ENCODE results near the gene CFAP77. TPM values are rescaled to one million over a fixed set of nuclear protein-coding genes. Genes with fewer than 3 reads are reported as not detected.

The CFAP77 gene
- total RNA-seq, 2 experiments from 2014 or later: not detected

- CTCF ChIA-PET: no interaction called here
- Mint-ChIP-seq H3K27ac (no peak overlapping the region), H3K27me3 (ENCODE audit: low read depth) (no peaks in the 10 kb centered on the region), H3K4me1 (ENCODE audit: low read depth) (peaks cover 5% of the 10 kb centered on the region), H3K4me3 (no peak overlapping the region), H3K36me3 (ENCODE audit: low read depth) (peaks cover 5% of the 10 kb centered on the region), H3K9me3 (ENCODE audit: insufficient read depth) (no peaks in the 10 kb centered on the region)
- ATAC-seq (no peak), DNase-seq (no peak)
- POLR2A ChIA-PET: interaction anchor here (1.1 kb wide), 1 partner anchor 22 kb away, joined by 3 read pairs; no protein-coding TSS in a partner anchor
These were observed 190.4 kb downstream of the CFAP77 start for GRCh38 chr9:132600326-132600984.

- ChIA-PET POLR2A (no interaction called here), CTCF (interaction anchor here (1.0 kb wide), 1 partner anchor 28 kb away, joined by 3 read pairs; no protein-coding TSS in a partner anchor)
- DNase-seq (no peak), ATAC-seq (no peak)
- no peak overlapping the region for H3K4me3 Mint-ChIP-seq
- H3K36me3 Mint-ChIP-seq (ENCODE audit: low read depth): peaks cover 8% of the 10 kb centered on the region
- H3K27me3 Mint-ChIP-seq (ENCODE audit: low read depth): no peaks in the 10 kb centered on the region
- peaks cover 5% of the 10 kb centered on the region for H3K4me1 Mint-ChIP-seq (ENCODE audit: low read depth)
- H3K9me3 Mint-ChIP-seq (ENCODE audit: insufficient read depth): no peaks in the 10 kb centered on the region
- H3K27ac Mint-ChIP-seq: no peak overlapping the region
These were observed 192.2 kb downstream of the CFAP77 start for GRCh38 chr9:132602207-132602606.

- POLR2A ChIA-PET: no interaction called here
These were observed 195.4 kb downstream of the CFAP77 start for GRCh38 chr9:132605387-132605786.

GRCh38 chr9:132606066-132606465 is 196.1 kb downstream of the CFAP77 start:
- H3K27ac Mint-ChIP-seq: no peak overlapping the region
- ChIA-PET CTCF (no interaction called here), POLR2A (no interaction called here)
- peaks cover 26% of the 10 kb centered on the region for H3K36me3 Mint-ChIP-seq (ENCODE audit: low read depth)
- peaks cover 5% of the 10 kb centered on the region for H3K4me1 Mint-ChIP-seq (ENCODE audit: low read depth)
- DNase-seq (no peak), ATAC-seq (no peak)
- no peak overlapping the region for H3K4me3 Mint-ChIP-seq
- H3K27me3 Mint-ChIP-seq (ENCODE audit: low read depth): no peaks in the 10 kb centered on the region
- no peaks in the 10 kb centered on the region for H3K9me3 Mint-ChIP-seq (ENCODE audit: insufficient read depth)

More at GRCh38 chr9:132605387-132605786, 195.4 kb downstream of the CFAP77 start:
- Mint-ChIP-seq H3K36me3 (ENCODE audit: low read depth) (peaks cover 20% of the 10 kb centered on the region), H3K9me3 (ENCODE audit: insufficient read depth) (no peaks in the 10 kb centered on the region), H3K27me3 (ENCODE audit: low read depth) (no peaks in the 10 kb centered on the region), H3K27ac (peak overlapping the region; percentile 24), H3K4me3 (no peak overlapping the region), H3K4me1 (ENCODE audit: low read depth) (peaks cover 5% of the 10 kb centered on the region)
- DNase-seq (no peak), ATAC-seq (no peak)
- CTCF ChIA-PET: no interaction called here

- POLR2A ChIA-PET: no interaction called here
- Mint-ChIP-seq H3K27me3 (ENCODE audit: low read depth) (no peaks in the 10 kb centered on the region), H3K27ac (no peak overlapping the region), H3K9me3 (ENCODE audit: insufficient read depth) (no peaks in the 10 kb centered on the region), H3K4me1 (ENCODE audit: low read depth) (no peaks in the 10 kb centered on the region), H3K36me3 (ENCODE audit: low read depth) (peaks cover 27% of the 10 kb centered on the region), H3K4me3 (no peak overlapping the region)
- no peak for DNase-seq
- ATAC-seq: no peak
- CTCF ChIA-PET: no interaction called here
These were observed 199.2 kb downstream of the CFAP77 start for GRCh38 chr9:132609184-132609583.

- DNase-seq: no peak
- Mint-ChIP-seq H3K4me1 (ENCODE audit: low read depth) (no peaks in the 10 kb centered on the region), H3K27ac (no peak overlapping the region), H3K9me3 (ENCODE audit: insufficient read depth) (no peaks in the 10 kb centered on the region), H3K27me3 (ENCODE audit: low read depth) (no peaks in the 10 kb centered on the region), H3K36me3 (ENCODE audit: low read depth) (peaks cover 28% of the 10 kb centered on the region), H3K4me3 (no peak overlapping the region)
- ChIA-PET CTCF (no interaction called here), POLR2A (no interaction called here)
- no peak for ATAC-seq
These were observed 199.8 kb downstream of the CFAP77 start for GRCh38 chr9:132609829-132610228.

GRCh38 chr9:132610661-132611060 is 200.7 kb downstream of the CFAP77 start:
- Mint-ChIP-seq H3K36me3 (ENCODE audit: low read depth) (peaks cover 24% of the 10 kb centered on the region), H3K4me3 (no peak overlapping the region), H3K4me1 (ENCODE audit: low read depth) (no peaks in the 10 kb centered on the region), H3K27ac (no peak overlapping the region), H3K27me3 (ENCODE audit: low read depth) (no peaks in the 10 kb centered on the region), H3K9me3 (ENCODE audit: insufficient read depth) (no peaks in the 10 kb centered on the region)
- ATAC-seq: no peak
- POLR2A ChIA-PET: no interaction called here
- CTCF ChIA-PET: no interaction called here
- DNase-seq: no peak

GRCh38 chr9:132614324-132614723 is 204.3 kb downstream of the CFAP77 start:
- POLR2A ChIA-PET: no interaction called here

GRCh38 chr9:132615774-132616173 is 205.8 kb downstream of the CFAP77 start:
- DNase-seq: no peak
- ChIA-PET CTCF (interaction anchor here (0.8 kb wide), 1 partner anchor 8 kb away, joined by 3 read pairs; no protein-coding TSS in a partner anchor), POLR2A (no interaction called here)
- Mint-ChIP-seq H3K4me1 (ENCODE audit: low read depth) (peaks cover 13% of the 10 kb centered on the region), H3K27me3 (ENCODE audit: low read depth) (no peaks in the 10 kb centered on the region), H3K36me3 (ENCODE audit: low read depth) (peaks cover 20% of the 10 kb centered on the region), H3K4me3 (no peak overlapping the region), H3K9me3 (ENCODE audit: insufficient read depth) (no peaks in the 10 kb centered on the region), H3K27ac (no peak overlapping the region)
- ATAC-seq: no peak

More at GRCh38 chr9:132614324-132614723, 204.3 kb downstream of the CFAP77 start:
- ATAC-seq: no peak
- no peak for DNase-seq
- peaks cover 31% of the 10 kb centered on the region for H3K36me3 Mint-ChIP-seq (ENCODE audit: low read depth)
- CTCF ChIA-PET: no interaction called here
- no peak overlapping the region for H3K4me3 Mint-ChIP-seq
- no peaks in the 10 kb centered on the region for H3K27me3 Mint-ChIP-seq (ENCODE audit: low read depth)
- peaks cover 13% of the 10 kb centered on the region for H3K4me1 Mint-ChIP-seq (ENCODE audit: low read depth)
- H3K27ac Mint-ChIP-seq: no peak overlapping the region
- no peaks in the 10 kb centered on the region for H3K9me3 Mint-ChIP-seq (ENCODE audit: insufficient read depth)

GRCh38 chr9:132616725-132617124 is 206.7 kb downstream of the CFAP77 start:
- Mint-ChIP-seq H3K27ac (no peak overlapping the region), H3K4me1 (ENCODE audit: low read depth) (peaks cover 13% of the 10 kb centered on the region)

GRCh38 chr9:132622159-132622558 is 212.1 kb downstream of the CFAP77 start:
- H3K27ac Mint-ChIP-seq: no peak overlapping the region
- DNase-seq (no peak), ATAC-seq (no peak)
- H3K36me3 Mint-ChIP-seq (ENCODE audit: low read depth): peaks cover 21% of the 10 kb centered on the region
- no peaks in the 10 kb centered on the region for H3K27me3 Mint-ChIP-seq (ENCODE audit: low read depth)
- ChIA-PET CTCF (interaction anchor here (1.0 kb wide), 1 partner anchor 22 kb away, joined by 5 read pairs; no protein-coding TSS in a partner anchor), POLR2A (no interaction called here)
- H3K4me3 Mint-ChIP-seq: no peak overlapping the region
- H3K4me1 Mint-ChIP-seq (ENCODE audit: low read depth): no peaks in the 10 kb centered on the region
- no peaks in the 10 kb centered on the region for H3K9me3 Mint-ChIP-seq (ENCODE audit: insufficient read depth)

More at GRCh38 chr9:132616725-132617124, 206.7 kb downstream of the CFAP77 start:
- peaks cover 16% of the 10 kb centered on the region for H3K36me3 Mint-ChIP-seq (ENCODE audit: low read depth)
- no peaks in the 10 kb centered on the region for H3K27me3 Mint-ChIP-seq (ENCODE audit: low read depth)
- no peak for DNase-seq
- ChIA-PET CTCF (no interaction called here), POLR2A (no interaction called here)
- H3K9me3 Mint-ChIP-seq (ENCODE audit: insufficient read depth): no peaks in the 10 kb centered on the region
- H3K4me3 Mint-ChIP-seq: no peak overlapping the region
- no peak for ATAC-seq

All from activated CD8-positive, alpha-beta T cell treated with anti-CD3 and anti-CD28 coated beads, Interleukin-2, amount 10 ng/mL, durations not matched to agents 7 days and 5 days (primary cell).